Measurements from ENCODE around the gene MTREX. TPM values are rescaled to one million over a fixed set of nuclear protein-coding genes. Genes with fewer than 3 reads are reported as not detected.

The MTREX gene
- total RNA-seq, 1 experiment from 2014 or later: 123 TPM

GRCh38 chr5:55294935-55295334 lies 12.9 kb upstream of the MTREX start:
- Mint-ChIP-seq H3K36me3 (ENCODE audit: insufficient read depth in 1 of 3, low read depth in 3 of 3) (peaks cover 30 to 71% (median 52%) of the 10 kb centered on the region in 3 experiments), H3K9me3 (no peaks in the 10 kb centered on the region; a peak in 1 of 5 replicates), H3K27me3 (ENCODE audit: low read depth) (no peaks in the 10 kb centered on the region), H3K4me1 (no peaks in the 10 kb centered on the region), H3K27ac (no peak overlapping the region), H3K4me3 (no peak overlapping the region)
- Histone ChIP-seq H3K9ac (ENCODE audit: extremely low read depth, insufficient read length, low read length) (no peak overlapping the region), H2BK5ac (ENCODE audit: insufficient read length, low read length) (no peak overlapping the region), H2BK12ac (ENCODE audit: insufficient read length, low read depth, low read length) (no peak overlapping the region), H3K27ac (ENCODE audit: insufficient read length, low read depth, low read length) (no peak overlapping the region), H2BK20ac (ENCODE audit: low read depth, low read length, poor library complexity, severe bottlenecking) (no peak overlapping the region), H3K4me2 (ENCODE audit: insufficient read depth, insufficient read length, low read length) (no peak overlapping the region), H4K8ac (replicated peaks; ENCODE audit: insufficient read length, low read depth, low read length) (no peak overlapping the region), H2BK120ac (ENCODE audit: low read depth, low read length, poor library complexity, severe bottlenecking) (no peak overlapping the region), H2AFZ (ENCODE audit: low read length) (no peak overlapping the region), H4K91ac (ENCODE audit: insufficient read length, low read depth, low read length) (no peak overlapping the region), H2AK5ac (ENCODE audit: insufficient read length, low read length) (no peak overlapping the region), H3K9me3 (ENCODE audit: control insufficient read depth, low read depth, low read length) (no peaks in the 10 kb centered on the region), H3K18ac (ENCODE audit: insufficient read length, low read depth, low read length) (no peak overlapping the region), H3K14ac (ENCODE audit: insufficient read depth, low read length) (no peak overlapping the region), H3T11ph (ENCODE audit: low read length) (no peak overlapping the region), H3K4ac (ENCODE audit: low read depth, low read length) (no peak overlapping the region), H3K56ac (ENCODE audit: insufficient read length, low read depth, low read length) (no peak overlapping the region), H2BK15ac (ENCODE audit: low read depth, low read length) (no peak overlapping the region), H3K79me1 (ENCODE audit: insufficient read depth, low read depth, low read length, poor library complexity, severe bottlenecking) (no peaks in the 10 kb centered on the region), H3K23me2 (ENCODE audit: insufficient read length, low read depth, low read length, poor library complexity, severe bottlenecking) (no peaks in the 10 kb centered on the region), H3K23ac (ENCODE audit: insufficient read length, low read depth, low read length) (no peak overlapping the region), H4K5ac (ENCODE audit: insufficient read length, low read depth, low read length) (no peak overlapping the region), H3K79me2 (ENCODE audit: insufficient read depth, low read length) (no peaks in the 10 kb centered on the region; the same call in 1 of the 2 replicates), H3K4me1 (ENCODE audit: insufficient read depth, low read length) (no peaks in the 10 kb centered on the region), H4K20me1 (ENCODE audit: control insufficient read depth, insufficient read depth, insufficient read length) (no peaks in the 10 kb centered on the region), H3K27me3 (ENCODE audit: insufficient read depth, low read length) (no peaks in the 10 kb centered on the region)
- TF ChIP-seq, protein P1, sequence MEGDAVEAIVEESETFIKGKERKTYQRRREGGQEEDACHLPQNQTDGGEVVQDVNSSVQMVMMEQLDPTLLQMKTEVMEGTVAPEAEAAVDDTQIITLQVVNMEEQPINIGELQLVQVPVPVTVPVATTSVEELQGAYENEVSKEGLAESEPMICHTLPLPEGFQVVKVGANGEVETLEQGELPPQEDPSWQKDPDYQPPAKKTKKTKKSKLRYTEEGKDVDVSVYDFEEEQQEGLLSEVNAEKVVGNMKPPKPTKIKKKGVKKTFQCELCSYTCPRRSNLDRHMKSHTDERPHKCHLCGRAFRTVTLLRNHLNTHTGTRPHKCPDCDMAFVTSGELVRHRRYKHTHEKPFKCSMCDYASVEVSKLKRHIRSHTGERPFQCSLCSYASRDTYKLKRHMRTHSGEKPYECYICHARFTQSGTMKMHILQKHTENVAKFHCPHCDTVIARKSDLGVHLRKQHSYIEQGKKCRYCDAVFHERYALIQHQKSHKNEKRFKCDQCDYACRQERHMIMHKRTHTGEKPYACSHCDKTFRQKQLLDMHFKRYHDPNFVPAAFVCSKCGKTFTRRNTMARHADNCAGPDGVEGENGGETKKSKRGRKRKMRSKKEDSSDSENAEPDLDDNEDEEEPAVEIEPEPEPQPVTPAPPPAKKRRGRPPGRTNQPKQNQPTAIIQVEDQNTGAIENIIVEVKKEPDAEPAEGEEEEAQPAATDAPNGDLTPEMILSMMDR (conservative IDR thresholded peaks at IDR 0.05): no peak
- WGBS (ENCODE audit: extremely low coverage, insufficient read length, low lambda C conversion rate): no CpG with 5 or more reads among the region's 1 CpG
- no peak for DNase-seq
